ENCODE measurements around the gene SMTN.
A peak's percentile ranks its signal among the peaks of the same experiment; 100 is the strongest.
"Not testable (repeated sequence)": the region's sequence is repeated elsewhere in the genome, so short reads cannot be mapped to it uniquely, and the experiment has no call there.

Gene SMTN

DNA sequence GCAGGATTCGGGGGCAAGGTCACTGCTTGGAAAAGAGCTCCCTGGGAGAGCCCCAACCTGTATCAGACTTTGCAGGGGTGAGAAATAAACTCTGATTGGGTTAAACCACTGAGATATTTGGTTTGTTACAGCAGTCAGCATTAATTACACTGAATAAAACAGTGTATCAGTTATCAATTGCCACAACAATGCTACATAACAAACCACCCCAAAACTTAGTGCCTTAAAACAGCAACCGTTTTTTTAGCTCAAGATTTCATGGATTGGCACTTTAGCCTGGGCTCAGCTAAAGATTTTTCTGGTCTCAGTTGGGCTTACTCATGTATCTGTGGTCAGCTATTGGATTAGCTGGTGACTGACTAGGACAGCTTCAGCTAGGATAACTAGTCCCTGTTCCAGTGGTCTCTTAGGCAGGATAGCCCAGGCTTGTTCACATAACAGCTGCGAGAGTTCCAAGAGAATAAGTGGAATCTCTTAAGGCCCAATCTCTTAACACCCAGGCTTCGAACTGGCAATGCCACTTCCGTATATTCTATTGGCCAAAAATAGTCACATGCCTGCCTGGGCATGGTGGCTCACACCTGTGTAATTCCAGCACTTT is 7.5 kb upstream of the SMTN start:
- not testable (repeated sequence) for DNase-seq

DNA sequence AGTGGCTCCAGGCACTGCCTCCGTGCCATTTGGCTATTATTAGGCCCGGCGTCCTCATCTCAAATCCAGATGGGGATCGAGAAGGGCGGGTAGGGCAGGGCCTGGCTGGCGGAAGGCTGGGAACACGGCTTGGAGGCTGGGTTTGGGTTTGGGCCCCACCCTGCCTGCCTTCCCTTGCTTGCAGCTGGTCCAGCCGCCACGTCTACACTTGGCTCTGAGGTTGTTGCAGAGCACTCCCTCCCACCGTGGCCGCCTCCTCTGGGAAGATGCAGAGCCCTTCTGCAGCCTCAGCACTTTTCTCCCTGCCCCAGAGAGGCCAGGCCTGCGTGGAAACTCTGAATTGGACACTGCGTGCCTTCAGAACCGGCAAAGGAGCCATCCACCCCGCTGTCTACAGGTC is 5.2 kb upstream of the SMTN start:
- no peak for DNase-seq

DNA sequence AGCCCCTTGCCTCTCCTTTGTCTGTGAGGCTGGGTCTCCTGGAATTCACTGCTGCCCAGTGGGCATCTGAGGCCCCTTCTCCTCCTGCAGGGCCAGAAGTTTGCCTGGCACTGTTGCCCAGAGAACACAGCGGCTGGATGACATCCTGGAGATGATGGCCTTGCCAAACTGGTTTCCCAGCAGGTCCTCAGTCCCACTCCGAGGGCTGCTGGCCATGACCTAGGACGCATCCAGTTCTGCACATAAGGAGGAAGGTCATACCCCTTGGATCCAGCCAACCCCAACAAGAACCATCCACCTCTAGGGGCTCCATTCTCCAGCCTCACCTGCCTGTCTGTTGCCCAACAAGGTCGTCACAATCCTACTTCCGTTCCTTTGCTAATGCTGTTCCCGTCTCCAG is 3.4 kb upstream of the SMTN start:
- no peak for DNase-seq

DNA sequence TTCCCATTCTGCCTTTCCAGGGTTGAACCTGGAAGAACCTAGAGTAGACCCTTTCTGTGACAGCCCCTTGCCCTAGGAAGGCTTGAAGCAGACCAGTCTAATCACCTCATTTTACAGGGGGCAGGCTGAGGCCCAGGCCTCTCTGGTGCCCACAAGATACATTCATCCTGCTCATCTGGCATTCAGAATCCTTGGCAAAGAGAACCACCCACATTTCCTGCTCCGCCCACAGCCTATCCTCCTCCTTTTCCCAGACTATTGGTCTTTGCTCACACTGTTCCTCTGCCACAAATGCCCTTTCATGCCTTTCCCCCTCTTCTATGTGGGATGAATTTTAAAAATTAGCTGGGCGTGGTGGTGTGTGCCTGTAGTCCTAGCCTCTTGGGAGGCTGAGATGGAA is 2.7 kb upstream of the SMTN start:
- DNase-seq = not testable (repeated sequence)

DNA sequence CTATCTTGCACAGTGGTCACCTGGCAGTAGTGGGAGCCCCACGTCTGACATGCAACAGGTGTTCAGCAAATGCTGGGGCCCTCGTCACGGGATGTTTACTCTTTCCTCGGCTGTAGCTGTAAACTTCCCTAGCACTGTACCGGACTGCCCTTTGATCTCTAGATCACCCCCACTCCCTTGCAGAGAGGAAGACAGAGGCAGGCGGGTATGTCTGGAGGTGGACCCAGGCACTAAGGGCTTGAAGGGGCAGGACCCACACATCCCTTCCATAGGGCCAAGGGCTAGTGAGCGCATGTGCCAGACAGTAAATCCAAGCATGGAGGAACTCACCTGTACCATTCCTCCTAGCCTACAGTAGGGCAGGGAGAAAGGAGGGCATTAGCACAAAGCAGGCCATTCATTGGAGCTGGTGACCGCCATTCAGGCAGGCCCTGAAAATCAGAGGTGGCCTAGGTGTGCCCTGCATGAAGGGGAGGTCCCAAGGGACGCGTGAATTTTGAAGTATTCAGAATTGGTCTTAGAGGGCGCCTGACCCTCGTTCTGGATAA is 1.9 kb upstream of the SMTN start:
- no peak for DNase-seq

DNA sequence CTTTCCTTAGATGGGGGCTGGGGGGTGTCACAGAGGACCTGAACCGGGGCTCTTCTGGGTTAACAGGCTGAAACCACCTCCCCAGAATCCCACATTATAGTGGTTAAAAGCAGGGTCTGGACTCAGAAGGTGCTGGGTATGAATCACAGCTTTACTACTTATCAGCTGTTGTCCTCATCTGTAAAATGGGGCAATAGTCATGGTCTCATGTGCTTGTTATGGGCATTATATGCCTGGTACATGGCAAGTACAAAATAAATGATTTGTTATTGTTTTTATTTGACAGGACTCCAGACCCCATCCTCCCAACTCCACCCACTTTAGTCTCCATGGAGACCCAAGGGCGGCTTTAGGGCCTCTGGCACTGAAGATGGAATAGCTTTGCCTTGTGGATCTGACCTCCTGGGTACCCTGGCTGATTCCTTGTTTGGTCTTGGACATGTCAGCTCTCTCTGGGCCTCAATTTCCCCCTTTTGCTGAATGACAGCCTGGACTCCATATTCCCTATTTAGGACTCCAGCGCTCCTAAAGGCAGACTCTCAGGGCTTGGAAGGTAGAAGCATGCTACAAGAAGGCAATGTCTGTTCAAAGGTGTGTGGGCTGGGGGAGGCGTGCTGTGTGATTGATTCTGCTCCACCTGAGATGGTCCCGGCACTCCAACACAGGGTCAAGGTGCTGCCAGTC is 812 bp upstream of the SMTN start:
- DNase-seq = no peak

DNA sequence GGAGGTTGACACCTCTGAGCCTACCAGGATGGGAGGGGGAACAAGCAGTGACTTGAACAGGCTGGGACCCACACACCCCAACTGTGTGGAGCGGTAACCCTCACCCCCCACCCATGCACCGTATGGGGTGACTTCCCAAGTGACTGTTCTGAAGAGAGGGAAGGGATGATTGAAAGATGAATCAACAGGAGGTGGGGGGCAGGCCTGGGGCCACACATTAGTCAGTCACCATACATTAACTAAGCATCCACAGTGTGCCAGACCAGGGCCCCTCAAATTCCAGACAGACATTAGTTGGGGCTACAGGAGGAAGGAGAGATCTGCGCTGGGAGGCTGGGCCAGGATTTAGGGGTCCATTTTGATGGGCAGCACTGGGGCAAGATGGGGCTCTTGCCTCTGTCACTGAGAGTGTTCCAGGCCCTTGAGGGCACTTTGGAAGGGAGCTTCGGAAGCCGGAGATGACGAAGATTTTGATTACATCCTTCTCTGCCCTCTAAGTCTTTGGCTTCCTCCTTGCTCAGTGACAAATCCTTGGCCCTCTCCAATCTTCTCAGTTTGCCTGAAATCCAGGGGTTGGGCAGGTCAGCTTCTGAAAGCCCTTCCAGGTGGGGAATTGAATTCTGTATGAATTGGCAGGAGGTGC is 966 bp downstream of the SMTN start:
- no peak for DNase-seq

DNA sequence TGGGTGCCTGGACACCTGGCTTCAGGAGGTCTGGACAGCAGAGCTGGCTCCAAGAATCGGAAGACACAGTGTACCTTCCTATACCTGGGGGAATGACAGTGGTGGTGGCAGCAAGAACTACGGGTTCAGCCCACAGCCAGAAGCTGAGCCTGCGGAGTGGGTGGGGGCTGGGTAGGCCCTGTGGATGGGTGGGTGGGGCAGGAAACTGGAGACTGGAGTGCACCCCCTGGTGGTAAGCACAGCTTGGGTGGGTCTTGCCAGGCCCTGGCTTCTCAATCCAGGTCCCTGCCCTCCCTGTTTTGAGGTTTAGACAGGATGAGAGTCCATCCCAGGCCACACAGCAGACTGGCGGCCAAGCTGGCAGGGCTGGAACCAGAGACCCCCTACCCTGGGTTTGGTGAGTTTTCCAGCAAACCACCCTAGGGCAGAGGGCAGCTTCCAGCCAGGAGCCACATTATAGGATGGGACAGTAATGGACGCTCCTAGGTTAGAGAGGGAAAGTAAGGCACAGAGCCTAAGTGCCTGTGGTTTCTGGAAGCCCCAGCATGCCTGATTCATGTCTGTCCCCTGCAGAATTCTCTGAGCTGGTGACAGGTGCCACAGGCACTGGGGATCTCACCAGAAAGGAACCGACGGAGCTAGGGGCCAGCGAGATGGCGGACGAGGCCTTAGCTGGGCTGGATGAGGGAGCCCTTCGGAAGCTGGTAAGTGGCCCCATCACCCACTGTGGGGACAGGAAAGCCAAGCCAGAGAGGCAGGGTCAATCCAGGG is 1.7 kb downstream of the SMTN start:
- peak; percentile 36 for DNase-seq

DNA sequence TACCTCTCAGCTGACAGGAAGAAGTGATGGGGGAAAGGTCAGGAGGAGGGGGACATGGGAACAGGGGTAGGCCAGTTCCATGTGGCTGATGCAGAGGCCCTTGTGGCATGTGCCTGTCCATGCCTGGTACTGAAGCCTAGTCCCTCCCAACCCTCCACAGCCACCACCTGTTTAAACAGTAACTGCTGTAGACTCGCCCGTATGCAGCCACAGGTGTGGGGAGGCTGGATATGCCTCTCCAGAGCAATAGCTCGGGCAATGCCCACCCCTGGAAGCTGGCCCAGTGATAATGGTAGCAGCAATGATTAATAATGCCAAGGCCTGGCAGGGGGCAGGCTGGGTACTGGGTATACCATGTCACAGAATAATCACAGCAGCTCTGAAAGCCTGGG is 2.3 kb downstream of the SMTN start:
- DNase-seq = peak; percentile 96

DNA sequence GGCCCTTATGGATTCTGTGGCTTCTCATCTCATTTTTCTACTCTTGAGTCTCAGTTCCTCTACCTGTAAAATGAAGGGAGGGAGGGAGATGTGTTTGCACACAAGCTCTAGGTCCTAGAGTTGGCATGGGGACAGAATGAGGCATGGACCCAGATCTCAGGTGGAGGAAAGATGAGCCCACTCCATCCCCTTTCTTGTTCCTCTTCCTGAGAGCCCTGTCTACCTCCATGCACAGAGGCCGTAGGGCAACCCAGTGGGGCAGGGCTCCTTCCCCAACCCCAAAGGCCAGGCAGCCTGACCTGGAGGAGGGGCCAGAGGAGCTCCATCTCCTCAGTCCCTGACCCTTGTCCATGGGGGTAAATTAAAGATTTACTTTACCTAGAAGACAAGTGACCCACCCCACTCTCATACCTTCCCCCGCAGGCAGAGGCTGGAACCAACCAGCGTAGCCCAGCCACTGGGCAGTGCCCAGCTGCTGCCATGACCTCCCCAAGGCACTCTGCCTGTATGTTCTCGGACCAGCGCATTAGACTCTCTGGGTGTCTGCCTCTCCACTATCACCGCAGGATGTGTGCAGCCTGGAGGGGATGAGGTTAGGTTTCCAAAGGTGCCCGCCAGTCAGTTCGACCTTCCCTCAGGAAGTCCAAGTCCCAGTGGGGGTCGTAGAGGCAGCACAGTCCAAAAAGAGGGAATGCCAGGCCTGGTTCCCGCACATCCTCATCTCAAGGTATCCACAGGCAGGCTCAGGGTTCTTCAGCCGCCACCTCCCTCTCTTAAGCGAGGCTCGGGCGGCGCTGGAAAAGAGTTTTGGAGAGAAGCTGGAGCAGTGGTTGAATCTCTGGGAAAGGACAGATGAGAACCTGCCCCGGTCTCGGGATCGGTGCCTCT is 3.0 kb downstream of the SMTN start:
- no peak for DNase-seq

DNA sequence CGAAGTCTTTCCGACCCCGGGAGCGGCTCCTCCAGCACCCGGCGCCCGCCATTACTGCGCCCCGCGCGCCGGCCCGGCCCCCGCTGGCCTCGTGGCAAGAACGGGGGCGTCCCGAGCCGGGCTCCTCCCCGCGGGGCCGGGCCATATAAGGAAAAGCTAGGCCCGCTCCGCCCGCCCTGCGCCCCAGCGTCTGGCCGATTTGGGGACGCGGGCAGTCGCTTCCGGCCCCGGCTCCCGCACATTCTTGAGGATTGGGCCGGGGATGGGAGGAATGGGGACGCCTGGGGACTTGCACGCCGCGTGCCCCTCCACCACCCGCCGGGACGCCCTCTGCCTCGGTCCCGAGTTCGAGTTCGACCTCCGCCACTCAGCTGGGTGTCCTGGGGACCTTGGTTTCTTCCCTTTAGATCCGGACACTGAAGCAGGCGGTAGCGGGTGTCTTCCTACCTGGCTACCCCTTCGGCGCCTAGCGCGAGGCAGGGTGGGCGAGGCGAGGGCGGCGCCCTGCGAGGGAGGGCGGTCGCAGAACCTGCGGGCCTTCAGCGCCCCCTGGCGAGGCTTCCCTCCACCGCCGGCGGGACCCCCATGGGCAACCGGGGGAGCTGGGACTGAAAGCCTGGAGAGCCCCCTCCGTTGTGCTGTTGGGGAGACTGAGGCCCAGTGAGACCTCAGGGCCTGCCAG is 3.8 kb downstream of the SMTN start:
- no peak for DNase-seq

DNA sequence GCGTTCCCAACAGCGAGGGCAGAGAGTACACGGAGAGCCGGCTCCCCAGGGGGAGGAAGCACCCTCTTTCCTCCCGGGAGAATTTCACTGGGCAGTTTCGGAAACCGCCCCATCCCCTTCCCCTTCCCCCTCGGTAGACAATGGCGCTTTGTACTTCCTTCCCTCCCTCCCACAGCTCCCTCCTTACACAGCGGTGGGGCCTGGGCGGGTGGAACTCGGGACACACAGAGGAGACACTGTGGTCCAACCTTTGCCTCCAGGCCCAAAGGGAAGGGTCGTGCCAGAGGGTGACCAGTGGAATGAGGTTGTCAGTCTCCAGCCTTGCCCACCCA is 4.3 kb downstream of the SMTN start:
- DNase-seq = no peak

DNA sequence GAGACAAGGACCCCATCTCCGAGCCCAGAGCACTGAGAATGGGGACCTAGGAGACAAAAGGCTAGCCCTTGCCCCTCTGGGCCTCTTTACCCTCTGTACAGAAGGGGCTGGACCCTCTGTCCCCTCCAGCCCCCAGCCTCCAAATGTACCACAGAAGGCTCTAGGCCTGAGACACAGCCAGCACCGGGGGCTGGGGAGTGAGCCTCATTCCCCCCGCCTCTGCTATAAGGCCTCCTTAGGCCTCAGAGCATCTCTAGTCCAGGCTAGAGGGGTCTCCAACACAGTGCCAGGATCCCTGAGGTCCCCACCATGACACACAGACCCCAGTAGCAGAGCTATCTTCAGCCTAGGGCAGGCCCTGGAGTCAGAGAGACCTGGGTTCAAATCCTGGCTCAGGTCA is 4.8 kb downstream of the SMTN start:
- DNase-seq = no peak

DNA sequence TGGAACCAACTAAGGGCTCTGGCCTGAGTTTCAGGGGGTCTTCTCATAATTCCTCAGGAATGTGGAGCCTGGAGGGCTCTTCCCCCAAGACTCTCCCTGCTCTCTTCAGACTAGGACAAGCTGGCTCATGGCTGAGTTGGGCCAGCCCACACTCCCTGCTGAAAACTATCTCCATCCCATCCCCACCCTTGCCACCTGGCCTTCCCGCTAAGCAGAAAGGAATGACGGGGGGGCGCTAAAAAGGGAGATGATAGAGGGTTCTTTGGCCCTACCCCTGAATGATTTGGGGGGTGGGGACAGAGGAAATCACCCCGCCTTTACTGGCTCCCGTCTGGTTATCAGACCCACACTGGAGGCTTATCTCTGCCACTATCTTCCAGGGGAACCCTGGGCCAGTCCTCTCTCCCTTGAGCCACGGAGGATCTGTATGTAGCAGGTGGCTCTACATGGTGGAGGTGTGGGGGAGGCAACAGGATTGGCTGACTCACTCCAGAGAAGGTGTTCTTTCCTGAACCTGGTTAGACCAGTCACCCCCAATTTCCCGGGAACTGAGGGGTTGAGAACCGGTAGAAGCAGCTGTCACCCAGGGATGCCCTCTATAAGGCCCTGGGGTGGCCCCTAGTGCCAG is 5.7 kb downstream of the SMTN start:
- no peak for DNase-seq

DNA sequence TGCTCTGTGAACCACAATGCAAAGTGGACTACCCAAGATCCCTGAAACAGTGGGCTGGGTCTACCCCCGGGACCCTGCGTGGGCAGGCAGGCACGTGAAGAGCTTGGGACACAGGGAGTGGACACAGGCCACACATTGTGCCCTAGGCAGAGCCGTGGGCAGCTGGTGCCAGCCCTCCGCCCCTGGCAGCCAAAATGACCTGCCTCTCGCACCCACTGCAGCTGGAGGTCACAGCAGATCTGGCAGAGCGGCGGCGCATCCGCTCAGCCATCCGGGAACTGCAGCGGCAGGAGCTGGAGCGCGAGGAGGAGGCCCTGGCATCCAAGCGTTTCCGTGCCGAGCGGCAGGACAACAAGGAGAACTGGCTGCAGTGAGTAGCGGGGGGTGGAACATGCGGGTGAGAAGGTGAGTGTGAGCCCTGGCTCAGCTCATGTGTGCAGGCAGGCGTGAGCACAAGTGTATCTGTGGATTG is 6.7 kb downstream of the SMTN start:
- no peak for DNase-seq

DNA sequence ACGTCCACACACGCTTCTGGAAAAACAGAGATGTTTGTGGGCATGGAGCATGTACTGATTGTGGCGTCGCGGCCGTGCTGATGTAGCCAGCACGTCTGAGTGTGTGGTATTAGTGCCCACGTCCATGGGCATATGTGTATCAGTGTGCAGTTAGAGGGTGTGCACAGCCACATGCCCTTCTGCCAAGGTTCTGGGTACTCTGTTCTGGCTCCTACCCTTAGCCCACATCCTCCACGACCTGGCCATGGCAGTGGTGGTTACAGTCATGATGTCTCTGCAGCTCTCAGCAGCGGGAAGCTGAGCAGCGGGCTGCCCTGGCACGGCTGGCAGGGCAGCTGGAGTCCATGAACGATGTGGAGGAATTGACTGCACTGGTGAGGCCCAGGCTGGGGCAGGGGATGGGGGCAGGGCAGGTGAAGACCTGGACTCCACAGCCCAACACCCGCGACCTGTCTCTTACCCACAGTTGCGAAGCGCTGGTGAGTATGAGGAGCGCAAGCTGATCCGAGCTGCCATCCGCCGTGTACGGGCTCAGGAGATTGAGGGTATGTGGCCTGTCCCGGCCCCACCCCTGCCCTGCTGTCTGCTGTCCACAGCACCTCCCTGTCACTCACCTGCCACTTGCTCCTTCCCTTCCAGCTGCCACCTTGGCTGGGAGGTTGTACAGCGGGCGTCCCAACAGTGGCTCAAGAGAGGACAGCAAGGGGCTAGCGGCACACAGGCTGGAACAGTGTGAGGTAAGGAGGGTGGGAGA is 7.3 kb downstream of the SMTN start:
- DNase-seq = no peak

DNA sequence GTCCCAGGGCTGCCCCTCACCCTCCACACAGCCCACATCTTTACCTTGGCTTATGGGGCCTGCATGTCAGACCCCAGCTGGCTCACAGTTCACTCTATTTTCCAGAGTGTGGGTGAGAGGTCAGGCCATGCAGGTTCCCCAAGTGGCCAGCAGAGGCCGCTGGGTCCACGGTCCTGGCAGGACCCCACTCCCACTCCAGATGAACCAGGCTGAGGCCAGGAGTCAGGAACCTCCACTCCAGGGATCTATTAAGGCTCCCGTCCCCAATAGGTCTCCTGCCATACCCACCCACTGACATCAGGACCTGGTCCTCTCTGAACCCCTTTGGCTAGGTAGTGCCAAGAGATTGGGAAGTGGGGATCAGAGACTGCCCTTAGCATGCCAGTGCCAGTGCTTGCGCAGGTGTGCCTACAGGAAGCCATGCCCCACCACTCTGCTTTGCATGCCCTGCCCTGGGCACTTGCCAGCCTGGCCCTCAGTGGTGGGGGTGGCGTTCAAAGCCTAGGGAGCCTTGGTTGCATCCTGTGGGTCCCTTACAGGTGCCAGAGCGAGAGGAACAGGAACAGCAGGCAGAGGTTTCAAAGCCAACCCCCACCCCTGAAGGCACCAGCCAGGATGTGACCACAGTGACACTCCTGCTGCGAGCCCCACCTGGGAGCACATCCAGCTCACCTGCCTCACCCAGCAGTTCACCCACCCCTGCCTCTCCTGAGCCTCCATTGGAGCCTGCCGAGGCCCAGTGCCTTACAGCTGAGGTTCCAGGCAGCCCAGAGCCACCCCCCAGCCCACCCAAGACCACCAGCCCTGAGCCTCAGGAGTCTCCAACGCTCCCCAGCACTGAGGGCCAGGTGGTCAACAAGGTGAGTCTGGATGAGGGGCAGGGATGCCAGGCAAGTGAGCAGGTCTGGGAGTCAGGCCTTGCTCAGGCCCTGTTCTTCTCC is 8.3 kb downstream of the SMTN start:
- DNase-seq = no peak

DNA sequence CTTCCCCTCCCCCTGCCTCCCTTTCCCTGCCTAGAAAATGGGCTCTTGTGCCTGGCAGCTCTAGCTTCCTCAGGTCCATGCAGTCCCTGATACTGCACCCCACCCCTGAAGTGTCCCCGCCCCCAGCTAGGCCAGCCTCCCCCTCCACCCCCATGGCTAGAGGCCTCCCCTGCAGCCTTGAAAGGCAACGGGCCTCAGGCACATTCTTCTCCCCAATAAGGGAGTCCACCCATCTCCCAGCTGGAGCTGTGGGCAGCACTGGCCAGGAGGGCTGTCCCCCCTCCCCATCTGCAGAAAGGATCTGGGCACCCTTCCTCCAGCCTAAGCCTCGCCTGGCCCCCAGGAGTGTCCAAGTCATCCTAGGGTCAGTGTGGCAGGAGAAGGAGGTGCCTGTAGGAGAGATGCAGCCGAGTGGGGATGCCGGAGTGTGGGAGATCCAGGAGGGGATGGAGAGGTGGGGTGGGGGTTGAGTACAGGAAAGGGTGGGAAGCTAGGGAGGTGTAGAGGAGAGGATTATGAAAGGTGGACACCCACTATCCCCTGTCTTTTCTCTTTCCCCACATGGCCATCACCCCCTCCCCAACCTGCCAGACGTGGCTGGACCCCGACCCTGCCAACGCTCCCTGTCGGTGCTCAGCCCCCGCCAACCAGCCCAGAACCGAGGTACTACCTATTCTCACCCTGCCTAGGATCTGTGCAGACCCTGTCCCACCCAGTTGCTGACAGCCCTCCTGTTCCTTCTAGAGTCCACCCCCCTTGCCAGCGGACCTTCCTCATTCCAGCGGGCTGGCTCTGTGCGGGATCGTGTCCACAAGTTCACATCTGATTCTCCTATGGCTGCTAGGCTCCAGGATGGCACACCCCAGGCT is 9.3 kb downstream of the SMTN start:
- no peak for DNase-seq
